SK-N-SH (cell line): ENCODE data around the gene SP9. TPM values are rescaled to one million over a fixed set of nuclear protein-coding genes. Genes with fewer than 3 reads are reported as not detected.
"Not testable (repeated sequence)": the region's sequence is repeated elsewhere in the genome, so short reads cannot be mapped to it uniquely, and the experiment has no call there.

ENCODE experiments used
- CTCF ChIA-PET: fragments of 300-600, 350-600 bp; formaldehyde crosslinking; extraction: SDS; loops from one replicate; lab custom pipeline; 2021; lab: Yijun Ruan, JAX
- POLR2A ChIA-PET: fragments of 350-600 bp; sonication (Branson Sonifier 250); formaldehyde crosslinking; extraction: SDS; loops from one replicate; lab custom pipeline; 2020; ENCODE audit warnings: antibody characterized with exemption, inconsistent platforms; lab: Yijun Ruan, JAX
- DNase-seq: peaks from one replicate; pipeline ENCODE4 v3.0.0; 2012
- H2AFZ ChIP-seq: fragments of 200-600 bp; sonication (generic); 2 replicates; pipeline ENCODE4 v1.8.1; 2016; ENCODE audit warnings: antibody characterized with exemption, mild to moderate bottlenecking, low read depth
- H3F3A ChIP-seq: fragments of 200-600 bp; sonication (generic); replicated peaks from 2 replicates; pipeline ENCODE3; 2016; ENCODE audit warnings: antibody characterized with exemption, mild to moderate bottlenecking; ENCODE audit not compliant: insufficient read depth
- H3K27ac ChIP-seq, 2 experiments: fragments of 200-500 bp in 1 of 2; fragments of 200-600 bp in 1 of 2; sonication (Bioruptor generic) in 1 of 2; sonication (generic), shearing (Covaris generic) in 1 of 2; 2 replicates each; pipeline versions ENCODE4 v1.5.1 to v1.6.1; 2014 to 2016; ENCODE audit warnings: low read depth in 2 of 2, inconsistent platforms in 1 of 2, low read length in 1 of 2, mild to moderate bottlenecking in 1 of 2, mixed read lengths in 1 of 2
- H3K27me3 ChIP-seq: fragments of 200-600 bp; sonication (generic), shearing (Covaris generic); 2 replicates; pipeline ENCODE4 v1.6.1; 2016; ENCODE audit warnings: mixed run types; ENCODE audit not compliant: insufficient read depth
- H3K36me3 ChIP-seq, 2 experiments: fragments of 200-500 bp in 1 of 2; fragments of 200-600 bp in 1 of 2; sonication (Bioruptor generic) in 1 of 2; sonication (generic) in 1 of 2; replicated peaks in 1 of 2; 2 replicates each; pipeline versions ENCODE3 to v1.5.1; 2014 to 2016; ENCODE audit warnings: low read length in 1 of 2, mild to moderate bottlenecking in 1 of 2; ENCODE audit not compliant: insufficient read depth in 2 of 2, control insufficient read depth in 1 of 2
- H3K4me1 ChIP-seq, 2 experiments: fragments of 200-500 bp in 1 of 2; fragments of 200-600 bp in 1 of 2; sonication (Bioruptor generic) in 1 of 2; sonication (generic), shearing (Covaris generic) in 1 of 2; 2 replicates each; pipeline versions ENCODE4 v1.5.1 to v1.6.1; 2014 to 2016; ENCODE audit warnings: low read depth in 1 of 2, low read length in 1 of 2, mixed run types in 1 of 2; ENCODE audit not compliant: insufficient read depth in 2 of 2, control insufficient read depth in 1 of 2
- H3K4me2 ChIP-seq: fragments of 200-600 bp; sonication (generic), shearing (Covaris generic); 2 replicates; pipeline ENCODE4 v1.6.1; 2017; ENCODE audit warnings: mixed run types
- H3K4me3 ChIP-seq, 2 experiments: fragments of 200-500 bp in 1 of 2; fragments of 200-600 bp in 1 of 2; sonication (Bioruptor generic) in 1 of 2; sonication (generic), shearing (Covaris generic) in 1 of 2; 2 replicates each; pipeline versions ENCODE4 v1.5.1 to v1.8.1; 2014 to 2016; ENCODE audit warnings: low read depth in 2 of 2, inconsistent platforms in 1 of 2, low read length in 1 of 2, mild to moderate bottlenecking in 1 of 2, mixed read lengths in 1 of 2, moderate library complexity in 1 of 2
- H3K79me2 ChIP-seq: fragments of 200-600 bp; sonication (generic); 2 replicates; pipeline ENCODE4 v1.8.1; 2017; ENCODE audit warnings: mild to moderate bottlenecking; ENCODE audit not compliant: insufficient read depth
- H3K9ac ChIP-seq: fragments of 200-600 bp; sonication (generic); 2 replicates; pipeline ENCODE4 v1.6.1; 2017; ENCODE audit warnings: mixed run types
- H3K9me2 ChIP-seq: fragments of 200-600 bp; sonication (generic); 2 replicates; pipeline ENCODE4 v1.6.1; 2017; ENCODE audit warnings: mixed run types
- H3K9me3 ChIP-seq: fragments of 200-600 bp; sonication (generic); 2 replicates; pipeline ENCODE4 v1.6.1; 2017; ENCODE audit warnings: mixed run types, mild to moderate bottlenecking, moderate library complexity
- H4K20me1 ChIP-seq: fragments of 200-600 bp; sonication (generic); 2 replicates; pipeline ENCODE4 v1.6.1; 2017; ENCODE audit warnings: mild to moderate bottlenecking, mixed run types; ENCODE audit not compliant: insufficient read depth
- FOXM1 ChIP-seq: IDR thresholded peaks from 2 replicates; pipeline ENCODE4 v1.4.0; 2012; ENCODE audit warnings: low read depth, mild to moderate bottlenecking
- GATA2 ChIP-seq: sonication (generic); formaldehyde crosslinking; IDR thresholded peaks from 2 replicates; pipeline ENCODE4 v1.5.0; 2020; ENCODE audit warnings: mild to moderate bottlenecking, missing genetic modification reagents
- MXI1 ChIP-seq: IDR thresholded peaks from 2 replicates; pipeline ENCODE4 v1.6.1; 2012; ENCODE audit warnings: mild to moderate bottlenecking, low read depth, low read length, improper control_type of control experiment
- NFIC ChIP-seq: IDR thresholded peaks from 2 replicates; pipeline ENCODE4 v1.4.0; 2012; ENCODE audit warnings: borderline replicate concordance
- PBX3 ChIP-seq: IDR thresholded peaks from 2 replicates; pipeline ENCODE4; 2012
- RAD21 ChIP-seq: IDR thresholded peaks from 2 replicates; pipeline ENCODE4 v1.6.1; 2012; ENCODE audit warnings: mild to moderate bottlenecking, low read length
- REST ChIP-seq: IDR thresholded peaks from 2 replicates; pipeline ENCODE4 v1.6.1; 2012; ENCODE audit warnings: mild to moderate bottlenecking, low read depth, low read length, moderate library complexity
- RFX5 ChIP-seq: IDR thresholded peaks from 2 replicates; pipeline ENCODE4 v1.6.1; 2012; ENCODE audit warnings: mild to moderate bottlenecking, improper control_type of control experiment, low read length
- SIN3A ChIP-seq: IDR thresholded peaks from 2 replicates; pipeline ENCODE4 v1.6.1; 2012; ENCODE audit warnings: low read depth, mild to moderate bottlenecking, low read length, moderate library complexity, borderline replicate concordance
- SMC3 ChIP-seq: IDR thresholded peaks from 2 replicates; pipeline ENCODE4 v1.6.1; 2012; ENCODE audit warnings: low read depth, low read length, improper control_type of control experiment
- TCF12 ChIP-seq: IDR thresholded peaks from 2 replicates; pipeline ENCODE4 v1.4.0; 2012
- USF2 ChIP-seq: fragments of 150-350 bp; IDR thresholded peaks from 2 replicates; pipeline ENCODE4 v1.6.1; 2017; ENCODE audit warnings: antibody characterized with exemption, low read length, low read depth, borderline replicate concordance
- WGBS: methylation state at CpG from one replicate; pipeline ENCODE4 v1.1.6; 2017; ENCODE audit warnings: low lambda C conversion rate; 5-methylcytosine and 5-hydroxymethylcytosine counted together
- polyA plus RNA-seq, 3 experiments: library from polyadenylated mRNA; depleted of rRNA; stranded (reverse); fragments of >200 nt; gene quantifications; 2 replicates each; pipeline ENCODE4 v1.2.3, GENCODE V29; 2012

Gene SP9
- polyA plus RNA-seq, 1 of the 3 experiments (the other 2 are of a cell fraction) = not detected

GRCh38 chr2:174362949-174363348 is 28.2 kb downstream of the SP9 start:
- no peaks in the 10 kb centered on the region for H3K4me1 ChIP-seq
- no peak overlapping the region for H3K9ac ChIP-seq
- no peaks in the 10 kb centered on the region for H3K27me3 ChIP-seq
- H4K20me1 ChIP-seq = no peaks in the 10 kb centered on the region
- no peak for DNase-seq
- peaks cover 18 to 48% of the 10 kb centered on the region in 2 experiments for H3K36me3 ChIP-seq
- no peak overlapping the region for H3K4me3 ChIP-seq
- TF ChIP-seq GATA2 (CRISPR knock-in tag) (no peak), REST (no peak), RFX5 (no peak), SIN3A (no peak), TCF12 (no peak), FOXM1 (no peak), MXI1 (no peak), USF2 (no peak), NFIC (no peak), PBX3 (no peak), RAD21 (no peak), SMC3 (no peak)
- no peaks in the 10 kb centered on the region; the same call in 1 of the 2 replicates for H3K9me3 ChIP-seq
- H3K27ac ChIP-seq = no peak overlapping the region
- CTCF ChIA-PET = interaction anchor here (0.6 to 1.7 kb wide), 3 partner anchors 13 to 99 kb away, joined by 3 to 5 read pairs (median 4); no protein-coding TSS in a partner anchor
- no peaks in the 10 kb centered on the region for H3K79me2 ChIP-seq
- WGBS = 100% methylated on average over 1 of the region's 1 CpG
- no peaks in the 10 kb centered on the region for H3K9me2 ChIP-seq
- H3K4me2 ChIP-seq = no peak overlapping the region
- no peak overlapping the region for H2AFZ ChIP-seq
- H3F3A ChIP-seq = no peaks in the 10 kb centered on the region
- POLR2A ChIA-PET = no interaction called here

GRCh38 chr2:174363492-174364225 is 28.9 kb downstream of the SP9 start:
- H2AFZ ChIP-seq, H4K20me1 ChIP-seq, H3F3A ChIP-seq, H3K27ac ChIP-seq, H3K9me2 ChIP-seq, H3K4me1 ChIP-seq, POLR2A ChIA-PET, H3K4me2 ChIP-seq, H3K9me3 ChIP-seq, DNase-seq, H3K4me3 ChIP-seq, H3K79me2 ChIP-seq, H3K27me3 ChIP-seq, H3K9ac ChIP-seq: not testable (repeated sequence)
- WGBS = 92% methylated on average over 6 of the region's 6 CpGs
- H3K36me3 ChIP-seq = peaks cover 21 to 56% of the 10 kb centered on the region in 2 experiments
- CTCF ChIA-PET = interaction anchor here (1.7 kb wide), 1 partner anchor 13 kb away, joined by 4 read pairs; no protein-coding TSS in a partner anchor
